ENCODE data around the gene C20orf173. TPM values are rescaled to one million over a fixed set of nuclear protein-coding genes. Genes with fewer than 3 reads are reported as not detected.
A peak's percentile ranks its signal among the peaks of the same experiment; 100 is the strongest.

Gene C20orf173
- polyA plus RNA-seq, 1 of the 3 experiments (the other 2 are of a cell fraction), result not detected

DNA sequence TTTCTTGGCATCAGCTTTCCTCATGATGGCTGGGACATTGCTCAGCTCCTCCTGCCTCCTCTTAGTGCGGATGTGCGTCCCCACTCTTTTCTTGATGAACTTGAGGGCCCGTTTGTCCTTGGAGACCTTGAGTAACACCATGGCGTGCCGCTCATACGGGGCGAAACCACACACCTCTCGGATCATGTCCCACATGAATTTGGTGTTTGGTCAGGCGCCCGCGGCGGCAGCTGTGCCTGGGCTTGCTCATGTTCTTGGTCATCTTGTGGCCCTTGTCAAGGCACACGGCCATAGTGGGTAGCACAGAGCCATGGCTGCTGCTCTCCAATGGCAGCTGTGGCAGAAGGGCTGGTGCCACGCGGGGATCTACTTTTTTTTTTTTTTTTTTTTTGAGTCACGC, 15.0 kb upstream of the C20orf173 start (continued):
- TF ChIP-seq EZH2phosphoT487 (IDR thresholded peaks at IDR 0.05; ENCODE audit: borderline replicate concordance, low read depth), result no peak
- no peak for TF ChIP-seq POLR2AphosphoS5 (IDR thresholded peaks at IDR 0.05; ENCODE audit: low read depth, low read length)
- TF ChIP-seq EP300 (IDR thresholded peaks at IDR 0.05; ENCODE audit: borderline replicate concordance in 1 of 2, low read depth in 1 of 2, low read length in 1 of 2), result no peak
- TF ChIP-seq, protein P1, sequence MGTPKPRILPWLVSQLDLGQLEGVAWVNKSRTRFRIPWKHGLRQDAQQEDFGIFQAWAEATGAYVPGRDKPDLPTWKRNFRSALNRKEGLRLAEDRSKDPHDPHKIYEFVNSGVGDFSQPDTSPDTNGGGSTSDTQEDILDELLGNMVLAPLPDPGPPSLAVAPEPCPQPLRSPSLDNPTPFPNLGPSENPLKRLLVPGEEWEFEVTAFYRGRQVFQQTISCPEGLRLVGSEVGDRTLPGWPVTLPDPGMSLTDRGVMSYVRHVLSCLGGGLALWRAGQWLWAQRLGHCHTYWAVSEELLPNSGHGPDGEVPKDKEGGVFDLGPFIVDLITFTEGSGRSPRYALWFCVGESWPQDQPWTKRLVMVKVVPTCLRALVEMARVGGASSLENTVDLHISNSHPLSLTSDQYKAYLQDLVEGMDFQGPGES (IDR thresholded peaks at IDR 0.05; ENCODE audit: low read depth, low read length), result no peak
- TF ChIP-seq CHD2 (IDR thresholded peaks at IDR 0.05; ENCODE audit: low read length, partially characterized antibody), result no peak
- TF ChIP-seq RCOR1 (IDR thresholded peaks at IDR 0.05; ENCODE audit: low read length), result no peak
- TF ChIP-seq, protein P2, sequence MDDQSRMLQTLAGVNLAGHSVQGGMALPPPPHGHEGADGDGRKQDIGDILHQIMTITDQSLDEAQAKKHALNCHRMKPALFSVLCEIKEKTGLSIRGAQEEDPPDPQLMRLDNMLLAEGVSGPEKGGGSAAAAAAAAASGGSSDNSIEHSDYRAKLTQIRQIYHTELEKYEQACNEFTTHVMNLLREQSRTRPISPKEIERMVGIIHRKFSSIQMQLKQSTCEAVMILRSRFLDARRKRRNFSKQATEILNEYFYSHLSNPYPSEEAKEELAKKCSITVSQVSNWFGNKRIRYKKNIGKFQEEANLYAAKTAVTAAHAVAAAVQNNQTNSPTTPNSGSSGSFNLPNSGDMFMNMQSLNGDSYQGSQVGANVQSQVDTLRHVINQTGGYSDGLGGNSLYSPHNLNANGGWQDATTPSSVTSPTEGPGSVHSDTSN (IDR thresholded peaks at IDR 0.05), result no peak
- no peak for TF ChIP-seq NFIC (IDR thresholded peaks at IDR 0.05; ENCODE audit: borderline replicate concordance)
- TF ChIP-seq GATA2 (CRISPR knock-in tag; IDR thresholded peaks at IDR 0.05), result no peak
- TF ChIP-seq TEAD4 (IDR thresholded peaks at IDR 0.05; ENCODE audit: borderline replicate concordance, insufficient read depth), result no peak

DNA sequence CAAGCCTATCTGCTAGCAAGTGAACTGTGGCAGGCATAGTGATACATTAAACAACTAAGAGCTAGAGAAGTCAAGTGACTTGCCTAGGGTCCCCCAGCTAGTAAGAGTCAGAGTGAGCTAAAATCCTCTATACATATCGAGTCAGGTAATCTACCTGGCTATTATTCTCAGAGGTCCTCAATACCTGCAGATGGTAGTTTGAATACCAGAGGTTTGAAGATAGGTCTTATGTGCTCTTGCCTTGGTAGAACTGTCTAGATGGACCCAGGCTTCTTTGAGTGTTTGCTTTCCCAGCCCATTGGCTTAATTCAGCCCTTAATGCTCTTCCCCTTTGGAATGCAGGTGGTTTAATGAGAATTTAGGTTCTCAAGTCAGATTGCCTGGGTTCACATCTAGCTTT, 13.5 kb upstream of the C20orf173 start:
- no peak for DNase-seq
- Histone ChIP-seq H3K9me2 (no peaks in the 10 kb centered on the region), H4K20me1 (ENCODE audit: insufficient read depth) (no peaks in the 10 kb centered on the region), H3F3A (replicated peaks; ENCODE audit: insufficient read depth) (peaks cover 3% of the 10 kb centered on the region), H3K79me2 (ENCODE audit: insufficient read depth) (peaks cover 20% of the 10 kb centered on the region), H3K9ac (0 out of 2 replicates have a peak overlapping the region, but pooled peaks have one; percentile 76), H3K4me3 (ENCODE audit: low read depth in 2 of 2, low read length in 1 of 2) (peak overlapping the region; percentile 82), H3K4me2 (peak overlapping the region; percentile 94), H3K27ac (ENCODE audit: low read depth in 2 of 2, low read length in 1 of 2) (no peak overlapping the region; a peak in 1 of 4 replicates), H2AFZ (ENCODE audit: low read depth) (no peak overlapping the region), H3K9me3 (no peaks in the 10 kb centered on the region), H3K36me3 (replicated peaks in 1 of 2; ENCODE audit: control insufficient read depth in 1 of 2, insufficient read depth in 2 of 2, low read length in 1 of 2) (peaks cover 26 to 30% of the 10 kb centered on the region in 2 experiments), H3K27me3 (ENCODE audit: insufficient read depth) (no peaks in the 10 kb centered on the region), H3K4me1 (ENCODE audit: control insufficient read depth in 1 of 2, insufficient read depth in 2 of 2, low read depth in 1 of 2, low read length in 1 of 2) (peaks cover 0 to 14% of the 10 kb centered on the region in 2 experiments; a peak in 2 of 4 replicates)
- 100% methylated on average over 1 of the region's 1 CpG for WGBS (ENCODE audit: low lambda C conversion rate)
- ChIA-PET POLR2A (interaction anchor here (0.8 to 2.0 kb wide), 4 partner anchors 10 to 199 kb away, joined by 3 to 14 read pairs (median 6); partner anchors contain the start of gene RBM39), CTCF (interaction anchor here (1.3 to 1.6 kb wide), 2 partner anchors 76 to 79 kb away, joined by 3 to 8 read pairs; no protein-coding TSS in a partner anchor)
- TF ChIP-seq, protein P3, sequence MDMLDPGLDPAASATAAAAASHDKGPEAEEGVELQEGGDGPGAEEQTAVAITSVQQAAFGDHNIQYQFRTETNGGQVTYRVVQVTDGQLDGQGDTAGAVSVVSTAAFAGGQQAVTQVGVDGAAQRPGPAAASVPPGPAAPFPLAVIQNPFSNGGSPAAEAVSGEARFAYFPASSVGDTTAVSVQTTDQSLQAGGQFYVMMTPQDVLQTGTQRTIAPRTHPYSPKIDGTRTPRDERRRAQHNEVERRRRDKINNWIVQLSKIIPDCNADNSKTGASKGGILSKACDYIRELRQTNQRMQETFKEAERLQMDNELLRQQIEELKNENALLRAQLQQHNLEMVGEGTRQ (IDR thresholded peaks at IDR 0.05; ENCODE audit: borderline replicate concordance, low read depth, low read length), result no peak
- no peak for TF ChIP-seq FOXJ3 (CRISPR knock-in tag; IDR thresholded peaks at IDR 0.05)
- no peak for TF ChIP-seq EZH2phosphoT487 (IDR thresholded peaks at IDR 0.05; ENCODE audit: borderline replicate concordance, low read depth)
- no peak for TF ChIP-seq FOXM1 (IDR thresholded peaks at IDR 0.05; ENCODE audit: low read depth)
- no peak for TF ChIP-seq POLR2AphosphoS5 (IDR thresholded peaks at IDR 0.05; ENCODE audit: low read depth, low read length)
- no peak for TF ChIP-seq MXI1 (IDR thresholded peaks at IDR 0.05; ENCODE audit: low read depth, low read length)
- TF ChIP-seq RXRA (IDR thresholded peaks at IDR 0.05; ENCODE audit: borderline replicate concordance, low read depth), result no peak
- no peak for TF ChIP-seq SMC3 (IDR thresholded peaks at IDR 0.05; ENCODE audit: low read depth, low read length)
- TF ChIP-seq, protein P4, sequence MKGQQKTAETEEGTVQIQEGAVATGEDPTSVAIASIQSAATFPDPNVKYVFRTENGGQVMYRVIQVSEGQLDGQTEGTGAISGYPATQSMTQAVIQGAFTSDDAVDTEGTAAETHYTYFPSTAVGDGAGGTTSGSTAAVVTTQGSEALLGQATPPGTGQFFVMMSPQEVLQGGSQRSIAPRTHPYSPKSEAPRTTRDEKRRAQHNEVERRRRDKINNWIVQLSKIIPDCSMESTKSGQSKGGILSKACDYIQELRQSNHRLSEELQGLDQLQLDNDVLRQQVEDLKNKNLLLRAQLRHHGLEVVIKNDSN (IDR thresholded peaks at IDR 0.05; ENCODE audit: borderline replicate concordance, low read depth), result no peak
- TF ChIP-seq, protein P5, sequence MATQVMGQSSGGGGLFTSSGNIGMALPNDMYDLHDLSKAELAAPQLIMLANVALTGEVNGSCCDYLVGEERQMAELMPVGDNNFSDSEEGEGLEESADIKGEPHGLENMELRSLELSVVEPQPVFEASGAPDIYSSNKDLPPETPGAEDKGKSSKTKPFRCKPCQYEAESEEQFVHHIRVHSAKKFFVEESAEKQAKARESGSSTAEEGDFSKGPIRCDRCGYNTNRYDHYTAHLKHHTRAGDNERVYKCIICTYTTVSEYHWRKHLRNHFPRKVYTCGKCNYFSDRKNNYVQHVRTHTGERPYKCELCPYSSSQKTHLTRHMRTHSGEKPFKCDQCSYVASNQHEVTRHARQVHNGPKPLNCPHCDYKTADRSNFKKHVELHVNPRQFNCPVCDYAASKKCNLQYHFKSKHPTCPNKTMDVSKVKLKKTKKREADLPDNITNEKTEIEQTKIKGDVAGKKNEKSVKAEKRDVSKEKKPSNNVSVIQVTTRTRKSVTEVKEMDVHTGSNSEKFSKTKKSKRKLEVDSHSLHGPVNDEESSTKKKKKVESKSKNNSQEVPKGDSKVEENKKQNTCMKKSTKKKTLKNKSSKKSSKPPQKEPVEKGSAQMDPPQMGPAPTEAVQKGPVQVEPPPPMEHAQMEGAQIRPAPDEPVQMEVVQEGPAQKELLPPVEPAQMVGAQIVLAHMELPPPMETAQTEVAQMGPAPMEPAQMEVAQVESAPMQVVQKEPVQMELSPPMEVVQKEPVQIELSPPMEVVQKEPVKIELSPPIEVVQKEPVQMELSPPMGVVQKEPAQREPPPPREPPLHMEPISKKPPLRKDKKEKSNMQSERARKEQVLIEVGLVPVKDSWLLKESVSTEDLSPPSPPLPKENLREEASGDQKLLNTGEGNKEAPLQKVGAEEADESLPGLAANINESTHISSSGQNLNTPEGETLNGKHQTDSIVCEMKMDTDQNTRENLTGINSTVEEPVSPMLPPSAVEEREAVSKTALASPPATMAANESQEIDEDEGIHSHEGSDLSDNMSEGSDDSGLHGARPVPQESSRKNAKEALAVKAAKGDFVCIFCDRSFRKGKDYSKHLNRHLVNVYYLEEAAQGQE (IDR thresholded peaks at IDR 0.05; ENCODE audit: low read depth, low read length), result no peak
- no peak for TF ChIP-seq RFX5 (IDR thresholded peaks at IDR 0.05; ENCODE audit: low read length)
- TF ChIP-seq TCF12 (IDR thresholded peaks at IDR 0.05), result no peak
- TF ChIP-seq TEAD4 (IDR thresholded peaks at IDR 0.05; ENCODE audit: borderline replicate concordance, insufficient read depth), result no peak
- TF ChIP-seq JUND (IDR thresholded peaks at IDR 0.05), result no peak
- TF ChIP-seq SIN3A (IDR thresholded peaks at IDR 0.05; ENCODE audit: borderline replicate concordance, low read depth, low read length), result no peak
- no peak for TF ChIP-seq CHD2 (IDR thresholded peaks at IDR 0.05; ENCODE audit: low read length, partially characterized antibody)
- no peak for TF ChIP-seq TAF1 (IDR thresholded peaks at IDR 0.05; ENCODE audit: borderline replicate concordance, low read depth, low read length)
